HCT116 (cell line): ENCODE measurements around the gene NUAK2. TPM values are rescaled to one million over a fixed set of nuclear protein-coding genes. Genes with fewer than 3 reads are reported as not detected.

Source experiments
- ATAC-seq: fragments of 200-7000 bp; cut with Tn5 transposase; 2 replicates; pipeline ENCODE4 v1.9.1; 2020; ENCODE audit warnings: mild to moderate bottlenecking, moderate library complexity
- BruUV-seq: library from RNA; stranded (reverse); fragments of 400-500 nt; replicated peaks from 2 replicates; lab custom pipeline; 2021; lab: Mats Ljungman, UMichigan
- CTCF ChIA-PET: fragments of 300-600 bp; sonication (Branson Sonifier 250); formaldehyde crosslinking; loops from one replicate; lab custom pipeline; 2021; ENCODE audit warnings: antibody characterized with exemption; lab: Charles Lee
- POLR2A ChIA-PET: fragments of 300-600, 350-600 bp; sonication (Branson Sonifier 250); formaldehyde crosslinking; loops from one replicate; lab custom pipeline; 2021; ENCODE audit warnings: antibody characterized with exemption; lab: Charles Lee
- RAD21 ChIA-PET, 2 experiments: fragments of 300-600 bp; sonication (Branson Sonifier 250); formaldehyde crosslinking; loops; one replicate each; lab custom pipeline; 2023; ENCODE audit warnings: low total read pairs in 2 of 2; ENCODE audit not compliant: uncharacterized antibody in 2 of 2, unreplicated experiment in 2 of 2, low non-redundant PET in 1 of 2; lab: Charles Lee
- DNase-seq: peaks from one replicate; pipeline ENCODE4 v3.0.0-alpha.2; 2010; ENCODE audit warnings: low read depth, low spot score
- H2AFZ ChIP-seq: fragments of 200-600 bp; shearing (Covaris generic), sonication (generic); 2 replicates; pipeline ENCODE4 v1.6.1; 2017; ENCODE audit warnings: low read depth, mixed run types, mixed read lengths, antibody characterized with exemption, low read length; ENCODE audit not compliant: poor library complexity, severe bottlenecking
- H3K27ac ChIP-seq: 2 replicates; pipeline ENCODE4 v1.5.1; 2012; ENCODE audit warnings: low read depth, low read length
- H3K27me3 ChIP-seq: fragments of 200-600 bp; sonication (generic); 2 replicates; pipeline ENCODE4 v1.6.1; 2016; ENCODE audit warnings: mixed run types, low read length, mixed read lengths; ENCODE audit not compliant: insufficient read depth
- H3K36me3 ChIP-seq, 2 experiments: fragments of 200-500 bp in 1 of 2; fragments of 200-600 bp in 1 of 2; sonication (Bioruptor generic) in 1 of 2; sonication (generic) in 1 of 2; 2 replicates each; pipeline versions ENCODE4 v1.5.1 to v1.6.1; 2014 to 2016; ENCODE audit warnings: low read length in 2 of 2, inconsistent platforms in 1 of 2, mixed read lengths in 1 of 2, mixed run types in 1 of 2; ENCODE audit not compliant: insufficient read depth in 2 of 2, control insufficient read depth in 1 of 2
- H3K4me1 ChIP-seq, 2 experiments: fragments of 200-600 bp in 1 of 2; sonication (generic) in 1 of 2; 2 replicates each; pipeline versions ENCODE4 v1.5.1 to v1.6.1; 2012 to 2017; ENCODE audit warnings: low read length in 2 of 2, inconsistent platforms in 1 of 2, mild to moderate bottlenecking in 1 of 2, mixed read lengths in 1 of 2, mixed run types in 1 of 2, moderate library complexity in 1 of 2; ENCODE audit not compliant: insufficient read depth in 2 of 2, control insufficient read depth in 1 of 2
- H3K4me2 ChIP-seq: fragments of 200-600 bp; sonication (generic); 2 replicates; pipeline ENCODE4 v1.6.1; 2017; ENCODE audit warnings: mixed run types, low read length, mixed read lengths
- H3K4me3 ChIP-seq, 2 experiments: fragments of 200-600 bp in 1 of 2; sonication (generic) in 1 of 2; replicated peaks in 1 of 2; 2 replicates each; pipeline ENCODE4 v1.5.1; 2011 to 2016; ENCODE audit warnings: low read length in 2 of 2, control low read depth in 1 of 2, low read depth in 1 of 2, mild to moderate bottlenecking in 1 of 2, mixed read lengths in 1 of 2, mixed run types in 1 of 2
- H3K79me2 ChIP-seq: fragments of 200-600 bp; sonication (generic); 2 replicates; pipeline ENCODE4 v1.6.1; 2017; ENCODE audit warnings: mild to moderate bottlenecking, mixed run types, low read length, moderate library complexity, mixed read lengths; ENCODE audit not compliant: insufficient read depth
- H3K9ac ChIP-seq: fragments of 200-600 bp; sonication (generic); 2 replicates; pipeline ENCODE4 v1.6.1; 2016; ENCODE audit warnings: low read length, mixed read lengths
- H3K9me2 ChIP-seq: fragments of 200-600 bp; sonication (generic), shearing (Covaris generic); 2 replicates; pipeline ENCODE4 v1.6.1; 2017; ENCODE audit warnings: mixed run types, mild to moderate bottlenecking, moderate library complexity; ENCODE audit not compliant: insufficient read depth
- H3K9me3 ChIP-seq, 2 experiments: fragments of 200-500 bp in 1 of 2; fragments of 200-600 bp in 1 of 2; sonication (Bioruptor generic) in 1 of 2; sonication (generic) in 1 of 2; 2 replicates each; pipeline ENCODE4 v1.6.1; 2014 to 2017; ENCODE audit warnings: low read length in 2 of 2, mixed read lengths in 2 of 2, inconsistent platforms in 1 of 2, low read depth in 1 of 2, mild to moderate bottlenecking in 1 of 2, mixed run types in 1 of 2, moderate library complexity in 1 of 2; ENCODE audit not compliant: control insufficient read depth in 1 of 2, insufficient read depth in 1 of 2
- H4K20me1 ChIP-seq: fragments of 200-600 bp; sonication (generic), shearing (Covaris generic); 2 replicates; pipeline ENCODE4 v1.6.1; 2017; ENCODE audit warnings: mixed run types, mild to moderate bottlenecking, moderate library complexity; ENCODE audit not compliant: insufficient read depth
- ATF3 ChIP-seq: IDR thresholded peaks from 2 replicates; pipeline ENCODE4 v1.6.1; 2012
- CBX3 ChIP-seq: IDR thresholded peaks from 2 replicates; pipeline ENCODE4 v1.6.1; 2012; ENCODE audit warnings: low read depth
- CTCF ChIP-seq, 3 experiments: fragments of 200-600 bp in 1 of 3; sonication (generic) in 1 of 3; IDR thresholded peaks in 2 of 3; conservative IDR thresholded peaks in 1 of 3; 2 replicates each; pipeline ENCODE4 v1.5.1; 2012 to 2017; ENCODE audit warnings: low read depth in 2 of 3, low read length in 2 of 3, antibody characterized with exemption in 1 of 3, borderline replicate concordance in 1 of 3, control low read depth in 1 of 3, mild to moderate bottlenecking in 1 of 3, mixed read lengths in 1 of 3, mixed run types in 1 of 3, moderate library complexity in 1 of 3; ENCODE audit not compliant: insufficient read depth in 1 of 3
- EGR1 ChIP-seq: IDR thresholded peaks from 2 replicates; pipeline ENCODE4 v1.6.1; 2012; ENCODE audit warnings: low read depth
- ELF1 ChIP-seq: IDR thresholded peaks from 2 replicates; pipeline ENCODE4 v1.6.1; 2012; ENCODE audit warnings: low read depth, borderline replicate concordance
- EZH2phosphoT487 ChIP-seq: fragments of 200-600 bp; IDR thresholded peaks from 2 replicates; pipeline ENCODE4 v1.6.1; 2018; ENCODE audit warnings: antibody characterized with exemption, borderline replicate concordance
- POLR2A ChIP-seq: IDR thresholded peaks from 2 replicates; pipeline ENCODE4 v1.7.0; 2011; ENCODE audit warnings: borderline replicate concordance; ENCODE audit not compliant: insufficient read depth, insufficient read length; ENCODE audit errors: extremely low read depth
- POLR2AphosphoS5 ChIP-seq: IDR thresholded peaks from 2 replicates; pipeline ENCODE4 v1.6.1; 2011; ENCODE audit warnings: mild to moderate bottlenecking, low read depth, low read length, moderate library complexity
- SP1 ChIP-seq: IDR thresholded peaks from 2 replicates; pipeline ENCODE4 v1.6.1; 2012; ENCODE audit warnings: low read depth
- SRF ChIP-seq: IDR thresholded peaks from 2 replicates; pipeline ENCODE4 v1.6.1; 2012; ENCODE audit warnings: low read depth
- TCF7L2 ChIP-seq: IDR thresholded peaks from 2 replicates; pipeline ENCODE4 v1.7.0; 2011; ENCODE audit warnings: borderline replicate concordance, inconsistent platforms; ENCODE audit not compliant: insufficient read depth, insufficient read length; ENCODE audit errors: extremely low read depth
- YY1 ChIP-seq: IDR thresholded peaks from 2 replicates; pipeline ENCODE4 v1.6.1; 2011; ENCODE audit warnings: low read length, low read depth, moderate library complexity, mild to moderate bottlenecking; ENCODE audit not compliant: insufficient replicate concordance; ENCODE audit errors: extremely low read depth
- ZFX ChIP-seq: fragments of 450-650 bp; IDR thresholded peaks from 2 replicates; pipeline ENCODE4 v1.6.1; 2017
- ZNF274 ChIP-seq: fragments of 200-500 bp; sonication (Bioruptor generic); IDR thresholded peaks from 2 replicates; pipeline ENCODE4 v1.6.1; 2014; ENCODE audit warnings: mild to moderate bottlenecking, low read depth, low read length, inconsistent platforms
- intact Hi-C: fragments of 100-400 bp; cut with micrococcal nuclease; formaldehyde crosslinking; loops from 2 replicates; pipeline ENCODE4 v1.10.0; 2022
- total RNA-seq: library from RNA; stranded (reverse); gene quantifications from one replicate; pipeline ENCODE4 v1.2.1, GENCODE V29; 2021; ENCODE audit not compliant: unreplicated experiment

The NUAK2 gene
- total RNA-seq, 1 experiment from 2014 or later = 3.0 TPM

DNA sequence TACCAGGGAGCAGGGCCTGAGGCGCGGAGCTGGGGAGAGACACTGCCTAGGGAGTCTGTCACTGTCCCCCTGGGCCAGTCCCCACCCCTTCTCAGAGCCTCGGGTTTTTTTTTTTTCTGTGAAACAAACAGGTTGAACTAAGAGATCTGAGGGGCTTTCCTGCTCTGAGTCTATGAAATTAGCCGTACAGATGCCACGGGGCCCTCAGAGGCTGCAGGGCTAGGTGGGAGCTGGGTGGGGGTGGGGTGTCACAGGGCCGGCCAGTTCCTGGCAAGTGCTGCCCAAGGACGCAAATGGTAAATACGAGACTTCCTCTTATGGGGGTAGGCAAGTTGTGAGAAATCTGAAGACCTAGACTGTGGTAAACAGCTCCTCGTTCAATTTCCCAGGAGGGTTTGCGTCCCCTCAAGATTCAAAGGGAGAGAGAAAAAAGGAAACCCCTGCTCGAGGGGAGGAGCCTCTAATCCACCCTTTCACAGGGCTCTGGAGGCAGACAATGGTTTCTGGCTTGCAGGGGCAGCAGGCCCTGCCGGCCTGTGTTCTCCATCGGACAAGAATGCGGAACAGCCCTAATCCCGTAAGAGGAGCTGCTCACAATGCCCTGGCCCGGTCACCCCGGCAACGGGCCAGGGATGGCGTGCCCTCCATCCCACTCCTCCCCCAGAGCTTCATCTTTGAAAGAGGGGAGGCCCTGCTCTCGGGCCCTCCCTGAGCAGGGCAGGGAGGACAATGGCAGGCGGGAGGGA, 7.8 kb downstream of the NUAK2 start:
- no peaks in the 10 kb centered on the region for H3K27me3 ChIP-seq
- H4K20me1 ChIP-seq = no peaks in the 10 kb centered on the region
- DNase-seq (no peak), ATAC-seq (no peak)
- H3K27ac ChIP-seq = no peak overlapping the region
- H2AFZ ChIP-seq = no peak overlapping the region
- ChIA-PET CTCF (no interaction called here), POLR2A (no interaction called here), RAD21 (no interaction called here)
- intact Hi-C loops = no loop called here
- H3K4me2 ChIP-seq = no peak overlapping the region
- no peaks in the 10 kb centered on the region for H3K9me3 ChIP-seq
- peaks cover 3 to 18% of the 10 kb centered on the region in 2 experiments; a peak in 2 of 4 replicates for H3K36me3 ChIP-seq
- no peak overlapping the region for H3K4me3 ChIP-seq
- peaks cover 59% of the 10 kb centered on the region for H3K79me2 ChIP-seq
- BruUV-seq = no TSS peak
- H3K4me1 ChIP-seq = peaks cover 25 to 29% of the 10 kb centered on the region in 2 experiments
- H3K9ac ChIP-seq = no peak overlapping the region
- TF ChIP-seq EGR1 (no peak), POLR2A (no peak), SP1 (no peak), EZH2phosphoT487 (no peak), ZFX (no peak), CBX3 (no peak), ELF1 (no peak)
- H3K9me2 ChIP-seq = no peaks in the 10 kb centered on the region

DNA sequence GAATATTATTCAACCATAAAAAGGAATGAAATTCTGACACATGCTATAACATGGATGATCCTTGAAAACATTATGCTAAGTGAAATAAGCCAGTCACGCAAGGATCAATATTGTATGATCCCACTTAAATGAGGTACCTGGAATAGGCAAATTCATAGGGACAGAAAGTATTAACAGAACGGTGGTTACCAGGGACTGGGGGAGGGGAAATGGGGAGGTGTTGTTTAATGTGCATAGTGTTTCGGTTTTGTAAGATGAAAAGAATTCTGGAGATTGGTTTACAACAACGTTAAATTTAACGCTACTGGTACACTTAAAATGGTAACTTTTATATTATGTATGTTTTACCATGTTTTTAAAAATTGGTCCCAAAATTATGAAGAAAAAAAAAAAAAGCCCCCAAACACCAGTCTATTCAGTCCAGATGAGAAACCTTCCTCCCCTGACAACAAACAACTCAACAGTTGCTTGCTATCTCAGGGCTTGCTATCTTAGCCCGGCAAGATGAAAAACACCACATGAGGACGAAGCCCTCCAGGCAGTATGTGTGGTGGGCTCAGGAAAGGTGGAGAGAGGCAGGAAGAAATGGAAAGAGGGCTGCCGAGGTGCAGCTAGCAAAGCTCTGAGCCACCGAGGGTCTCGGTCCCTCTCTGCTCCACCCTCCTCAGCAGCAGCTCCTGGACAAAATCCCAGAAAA, 8.5 kb downstream of the NUAK2 start:
- Histone ChIP-seq H3K9me3 (no peaks in the 10 kb centered on the region), H3K4me1 (peaks cover 17 to 22% of the 10 kb centered on the region in 2 experiments), H3K79me2 (peaks cover 52% of the 10 kb centered on the region), H3K4me3 (no peak overlapping the region), H3K36me3 (peaks cover 4 to 18% of the 10 kb centered on the region in 2 experiments; a peak in 2 of 4 replicates), H4K20me1 (no peaks in the 10 kb centered on the region), H3K9me2 (no peaks in the 10 kb centered on the region), H3K9ac (no peak overlapping the region), H3K27ac (no peak overlapping the region), H3K4me2 (no peak overlapping the region), H2AFZ (no peak overlapping the region), H3K27me3 (no peaks in the 10 kb centered on the region)
- RAD21 ChIA-PET = no interaction called here
- DNase-seq (no peak), ATAC-seq (no peak)
- BruUV-seq = no TSS peak
- CTCF ChIA-PET = no interaction called here
- POLR2A ChIA-PET = no interaction called here
- intact Hi-C loops = no loop called here
- TF ChIP-seq TCF7L2 = no peak
- TF ChIP-seq ATF3 = no peak
- no peak for TF ChIP-seq SRF
- TF ChIP-seq CTCF (IDR thresholded peaks at IDR 0.05 in 2 of 3, conservative IDR thresholded peaks at IDR 0.05 in 1 of 3; ENCODE audit: borderline replicate concordance in 1 of 3, insufficient read depth in 1 of 3, low read depth in 2 of 3, low read length in 2 of 3) = no peak
- TF ChIP-seq YY1 = no peak
- no peak for TF ChIP-seq POLR2AphosphoS5
- no peak for TF ChIP-seq EZH2phosphoT487
- TF ChIP-seq ZFX = no peak
- no peak for TF ChIP-seq ZNF274
